ENCODE data around the gene ZNF593.
A peak's percentile ranks its signal among the peaks of the same experiment; 100 is the strongest.

The ZNF593 gene

DNA sequence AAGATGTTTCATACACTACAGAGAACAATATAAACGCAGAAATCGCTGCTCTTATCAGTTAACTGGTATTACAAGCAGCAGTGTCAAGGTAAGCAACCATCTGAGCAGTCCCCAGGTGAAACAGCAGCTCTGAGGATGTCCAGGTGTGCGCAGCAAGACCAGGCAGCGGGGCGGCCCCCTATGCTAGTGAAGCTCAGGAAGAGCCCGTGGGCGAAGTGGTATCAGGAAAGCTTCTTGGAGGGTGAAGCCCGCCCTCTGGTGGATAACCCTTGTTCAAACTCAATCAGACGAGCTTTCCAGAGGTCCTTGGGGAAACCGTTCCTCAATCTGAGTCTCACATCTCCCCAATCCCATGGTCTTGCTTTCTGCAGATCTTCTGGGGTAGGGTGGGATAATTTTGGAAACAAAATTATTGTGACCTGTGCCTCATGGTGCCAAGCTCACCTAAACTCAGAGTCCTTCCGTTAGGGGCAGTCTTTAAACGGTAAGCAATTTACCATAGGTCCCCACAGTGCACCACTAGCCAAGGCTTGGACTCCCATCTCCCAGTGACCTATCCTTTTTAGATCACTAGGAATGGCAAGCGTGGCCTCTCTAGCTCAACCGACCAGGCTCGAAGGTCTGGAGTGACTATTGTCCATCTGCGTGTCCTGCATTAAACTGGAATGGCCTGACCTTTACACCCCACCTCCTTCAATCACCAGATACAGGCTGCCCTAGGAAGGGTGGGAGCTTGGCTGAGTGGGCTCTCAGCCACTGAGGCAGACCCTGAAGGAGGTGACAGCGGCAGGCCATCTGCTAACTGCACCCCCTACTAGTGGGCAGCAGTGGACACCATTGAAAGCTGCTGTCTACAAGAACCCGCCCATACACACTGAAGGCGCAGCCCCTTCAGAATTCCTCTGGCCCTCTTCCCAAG is 24.4 kb upstream of the ZNF593 start:
- H3K27me3 ChIP-seq (replicated peaks), result peaks cover 6% of the 10 kb centered on the region
- in situ Hi-C loops (cut with HindIII; ENCODE audit: low pct_ligation_motif_present, low sequenced_read_pairs), result no loop called here
- TF ChIP-seq, protein P1, sequence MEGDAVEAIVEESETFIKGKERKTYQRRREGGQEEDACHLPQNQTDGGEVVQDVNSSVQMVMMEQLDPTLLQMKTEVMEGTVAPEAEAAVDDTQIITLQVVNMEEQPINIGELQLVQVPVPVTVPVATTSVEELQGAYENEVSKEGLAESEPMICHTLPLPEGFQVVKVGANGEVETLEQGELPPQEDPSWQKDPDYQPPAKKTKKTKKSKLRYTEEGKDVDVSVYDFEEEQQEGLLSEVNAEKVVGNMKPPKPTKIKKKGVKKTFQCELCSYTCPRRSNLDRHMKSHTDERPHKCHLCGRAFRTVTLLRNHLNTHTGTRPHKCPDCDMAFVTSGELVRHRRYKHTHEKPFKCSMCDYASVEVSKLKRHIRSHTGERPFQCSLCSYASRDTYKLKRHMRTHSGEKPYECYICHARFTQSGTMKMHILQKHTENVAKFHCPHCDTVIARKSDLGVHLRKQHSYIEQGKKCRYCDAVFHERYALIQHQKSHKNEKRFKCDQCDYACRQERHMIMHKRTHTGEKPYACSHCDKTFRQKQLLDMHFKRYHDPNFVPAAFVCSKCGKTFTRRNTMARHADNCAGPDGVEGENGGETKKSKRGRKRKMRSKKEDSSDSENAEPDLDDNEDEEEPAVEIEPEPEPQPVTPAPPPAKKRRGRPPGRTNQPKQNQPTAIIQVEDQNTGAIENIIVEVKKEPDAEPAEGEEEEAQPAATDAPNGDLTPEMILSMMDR (IDR thresholded peaks at IDR 0.05; ENCODE audit: low read depth, low read length, missing control alignments), result peak; percentile 83

DNA sequence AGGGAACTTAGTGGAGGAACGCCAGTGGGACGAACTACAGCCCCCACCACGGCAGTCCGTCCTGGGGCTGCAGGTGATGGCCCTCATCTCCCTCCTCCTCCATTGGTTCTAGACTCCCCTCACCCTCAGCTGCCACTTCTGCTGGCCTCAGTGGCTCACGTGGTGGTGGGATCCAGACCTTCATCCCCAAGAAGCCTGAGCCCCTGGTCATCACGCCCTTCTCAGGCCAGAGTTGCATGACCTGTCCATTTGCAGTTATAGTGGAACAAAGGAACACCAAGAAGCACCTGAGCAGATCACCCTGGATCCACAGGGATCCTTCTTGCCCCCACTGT is 23.8 kb upstream of the ZNF593 start:
- Histone ChIP-seq H3K36me3 (replicated peaks) (no peaks in the 10 kb centered on the region), H3K4me3 (ENCODE audit: low read depth, low read length) (no peak overlapping the region), H3K27me3 (replicated peaks) (peaks cover 6% of the 10 kb centered on the region), H3K27ac (no peak overlapping the region)
- TF ChIP-seq, protein P1 (IDR thresholded peaks at IDR 0.05; ENCODE audit: low read depth, low read length, missing control alignments), result no peak
- DNase-seq, result no peak
- in situ Hi-C loops (cut with HindIII; ENCODE audit: low pct_ligation_motif_present, low sequenced_read_pairs), result no loop called here

More for the DNA sequence above, 24.4 kb upstream of the ZNF593 start:
- Histone ChIP-seq H3K36me3 (replicated peaks) (no peaks in the 10 kb centered on the region), H3K4me3 (ENCODE audit: low read depth, low read length) (no peak overlapping the region), H3K27ac (no peak overlapping the region)
- DNase-seq, result peak; percentile 68

DNA sequence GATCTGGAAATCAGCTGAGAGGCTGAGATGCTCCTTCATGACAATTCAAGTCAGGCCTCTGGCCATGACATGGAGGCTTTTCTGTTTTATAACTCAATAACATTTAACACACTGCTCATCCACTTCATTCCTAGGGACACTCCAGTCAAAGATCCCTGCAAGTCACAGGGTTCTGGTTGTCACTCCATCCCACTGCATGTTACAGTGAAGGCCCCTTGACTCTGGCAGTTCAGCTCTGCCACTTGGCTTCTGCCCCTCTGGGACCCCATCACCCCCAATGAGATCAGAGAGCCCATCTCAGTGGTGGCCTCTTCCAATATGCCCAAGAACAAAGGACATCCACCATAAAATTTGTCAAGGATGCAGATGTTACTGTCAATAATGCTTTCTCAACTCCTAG is 20.8 kb upstream of the ZNF593 start:
- no peak for DNase-seq
- Histone ChIP-seq H3K27ac (no peak overlapping the region), H3K4me3 (ENCODE audit: low read depth, low read length) (no peak overlapping the region), H3K36me3 (replicated peaks) (no peaks in the 10 kb centered on the region), H3K27me3 (replicated peaks) (peaks cover 6% of the 10 kb centered on the region)
- TF ChIP-seq, protein P1 (IDR thresholded peaks at IDR 0.05; ENCODE audit: low read depth, low read length, missing control alignments), result no peak
- in situ Hi-C loops (cut with HindIII; ENCODE audit: low pct_ligation_motif_present, low sequenced_read_pairs), result no loop called here

DNA sequence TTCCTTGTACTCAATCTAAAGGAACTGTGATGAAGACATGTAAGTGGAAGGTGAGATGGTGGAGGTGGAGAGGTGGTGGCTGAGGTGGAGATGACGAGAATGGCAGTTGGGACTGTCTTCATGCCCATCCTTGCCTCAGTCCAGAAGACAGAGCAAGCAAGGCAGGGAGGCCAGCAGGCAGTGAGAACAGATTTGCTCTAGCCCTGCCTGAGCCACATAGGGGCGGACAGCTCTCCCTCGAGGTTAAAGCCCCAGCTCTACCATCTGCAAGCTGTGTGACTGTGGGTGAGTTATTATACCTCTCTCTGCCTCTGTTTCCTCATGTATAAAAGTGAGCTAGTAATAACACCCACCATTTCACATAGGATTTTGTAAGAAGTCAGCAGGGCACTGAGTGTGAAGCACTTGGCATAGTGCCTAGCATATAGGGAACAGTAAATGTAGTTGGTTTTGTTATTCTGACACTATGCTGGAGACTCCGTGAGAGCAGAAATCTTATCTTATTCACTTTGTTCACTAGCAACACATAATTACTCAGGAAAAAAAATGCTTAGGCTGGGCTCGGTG is 15.7 kb upstream of the ZNF593 start:
- H3K27me3 ChIP-seq (replicated peaks), result peaks cover 13% of the 10 kb centered on the region
- in situ Hi-C loops (cut with HindIII; ENCODE audit: low pct_ligation_motif_present, low sequenced_read_pairs), result no loop called here
- H3K36me3 ChIP-seq (replicated peaks), result no peaks in the 10 kb centered on the region
- no peak for DNase-seq
- H3K27ac ChIP-seq, result no peak overlapping the region
- TF ChIP-seq, protein P1 (IDR thresholded peaks at IDR 0.05; ENCODE audit: low read depth, low read length, missing control alignments), result no peak
- H3K4me3 ChIP-seq (ENCODE audit: low read depth, low read length), result no peak overlapping the region

DNA sequence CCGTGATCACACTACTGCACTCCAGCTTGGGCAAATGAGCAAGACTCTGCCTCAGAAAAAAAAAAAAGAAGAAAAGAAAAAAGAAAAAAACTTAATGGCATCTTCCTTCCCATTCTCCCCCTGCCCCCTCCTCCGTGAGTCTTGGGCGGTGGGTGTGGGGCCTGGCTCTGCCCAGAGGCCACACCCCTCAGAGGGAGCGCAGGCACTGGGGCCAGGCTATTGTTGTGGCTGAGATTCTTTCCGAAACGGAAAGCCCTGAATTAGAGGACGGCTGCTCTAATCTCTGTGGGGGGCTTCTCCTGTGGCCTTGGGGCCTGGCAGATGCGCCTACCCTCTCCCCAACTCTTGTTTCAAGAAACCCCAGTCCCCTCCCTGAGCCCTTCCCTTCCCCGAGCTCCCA is 15.0 kb upstream of the ZNF593 start:
- Histone ChIP-seq H3K36me3 (replicated peaks) (no peaks in the 10 kb centered on the region), H3K27me3 (replicated peaks) (peaks cover 10% of the 10 kb centered on the region), H3K27ac (no peak overlapping the region), H3K4me3 (ENCODE audit: low read depth, low read length) (no peak overlapping the region)
- TF ChIP-seq, protein P1 (IDR thresholded peaks at IDR 0.05; ENCODE audit: low read depth, low read length, missing control alignments), result no peak
- in situ Hi-C loops (cut with HindIII; ENCODE audit: low pct_ligation_motif_present, low sequenced_read_pairs), result no loop called here
- no peak for DNase-seq

Data from brain microvascular endothelial cell (primary cell).